Hematopoietic multipotent progenitor cell treated with erythropoietin and hydrocortisone succinate and interleukin-3 and kit ligand, for 15 days (in vitro differentiated cells): ENCODE data around the gene DHRS7.

Experiments
- DNase-seq: peaks from one replicate; pipeline ENCODE4 v3.0.0-alpha.2; 2015; ENCODE audit warnings: low spot score

DHRS7 gene

GRCh38 chr14:60164712-60165546 lies at the start of gene DHRS7:
TSS of gene DHRS7 (minus strand) at chr14:60165398. CDS start at chr14:60165309, 89 bp downstream.
- DNase-seq: peak; percentile 77

GRCh38 chr14:60214415-60215126 lies 49.4 kb upstream of the DHRS7 start:
- no peak for DNase-seq

GRCh38 chr14:60214003-60214402 lies 48.8 kb upstream of the DHRS7 start:
- no peak for DNase-seq

GRCh38 chr14:60212503-60213371 lies 47.5 kb upstream of the DHRS7 start:
- no peak for DNase-seq

- no peak for DNase-seq
These were observed 46.0 kb upstream of the DHRS7 start for GRCh38 chr14:60211153-60211552.

- no peak for DNase-seq
These were observed 45.5 kb upstream of the DHRS7 start for GRCh38 chr14:60210703-60211102.

GRCh38 chr14:60206837-60207533 lies 41.8 kb upstream of the DHRS7 start:
- DNase-seq: no peak

GRCh38 chr14:60206249-60206670 lies 41.1 kb upstream of the DHRS7 start:
- no peak for DNase-seq

GRCh38 chr14:60204843-60205774 lies 39.9 kb upstream of the DHRS7 start:
- no peak for DNase-seq

- no peak for DNase-seq
These were observed 39.1 kb upstream of the DHRS7 start for GRCh38 chr14:60204104-60204842.

GRCh38 chr14:60199321-60199720 lies 34.1 kb upstream of the DHRS7 start:
- DNase-seq: no peak

GRCh38 chr14:60197629-60198303 lies 32.6 kb upstream of the DHRS7 start:
- DNase-seq: no peak

- peak; percentile 33 for DNase-seq
These were observed 31.1 kb upstream of the DHRS7 start for GRCh38 chr14:60196291-60196690.

- DNase-seq: peak; percentile 23
These were observed 30.1 kb upstream of the DHRS7 start for GRCh38 chr14:60195179-60195810.

- DNase-seq: no peak
These were observed 25.0 kb upstream of the DHRS7 start for GRCh38 chr14:60189923-60190840.

GRCh38 chr14:60188696-60189095 lies 23.5 kb upstream of the DHRS7 start:
- no peak for DNase-seq

- no peak for DNase-seq
These were observed 22.9 kb upstream of the DHRS7 start for GRCh38 chr14:60188115-60188514.
